ENCODE measurements around the gene ALKBH3. TPM values are rescaled to one million over a fixed set of nuclear protein-coding genes. Genes with fewer than 3 reads are reported as not detected.

ALKBH3 gene
- total and polyA plus RNA-seq, 2 donors (not counting 3 experiments of a cell fraction or from before 2014, with no cell fraction given) = 28.0 to 34.7 TPM

- H3K36me3 ChIP-seq (ENCODE audit: control insufficient read depth in 2 of 2, extremely low read depth in 1 of 2, insufficient read depth in 2 of 2, low read length in 2 of 2) = peaks cover 0 to 3% of the 10 kb centered on the region in 2 experiments
- no peaks in the 10 kb centered on the region for H3K9me1 ChIP-seq (replicated peaks; ENCODE audit: control insufficient read depth, extremely low read depth, insufficient read depth, low read length)
- H4K20me1 ChIP-seq (replicated peaks; ENCODE audit: control insufficient read depth, extremely low read depth, insufficient read depth, low read length) = no peaks in the 10 kb centered on the region
- DNase-seq (ENCODE audit: low read depth, low spot score) = no peak
- BruUV-seq (replicated peaks) = no TSS peak
- ChIA-PET CTCF (interaction anchor here (1.1 to 1.8 kb wide), 2 partner anchors 10 to 307 kb away, joined by 3 to 17 read pairs; no protein-coding TSS in a partner anchor), POLR2A (no interaction called here)
- peaks cover 14% of the 10 kb centered on the region for H3K4me1 ChIP-seq (ENCODE audit: control insufficient read depth, extremely low read depth, insufficient read depth, low read length)
- H2AFZ ChIP-seq (ENCODE audit: low read depth, low read length) = peak overlapping the region; percentile 90
- dilution Hi-C loops (cut with MboI; ENCODE audit: extremely low pct_ligation_motif_present, low sequenced_read_pairs) = no loop called here
- H3K9ac ChIP-seq (replicated peaks; ENCODE audit: extremely low read depth, insufficient read depth, low read length) = no peak overlapping the region
- TF ChIP-seq MYC (IDR thresholded peaks at IDR 0.05; ENCODE audit: low read depth, low read length) = no peak
- peak; percentile 45 for TF ChIP-seq EZH2 (IDR thresholded peaks at IDR 0.05; ENCODE audit: borderline replicate concordance, low read depth, low read length, severe bottlenecking)
- peak overlapping the region in 2 of 3 experiments; percentile 20 to 80 for H3K4me3 ChIP-seq (replicated peaks in 1 of 3; ENCODE audit: insufficient read depth in 1 of 3, low read depth in 1 of 3, low read length in 3 of 3)
- no peak overlapping the region for H3K27ac ChIP-seq (ENCODE audit: insufficient read depth, low read depth, low read length)
- H3K9me3 ChIP-seq (replicated peaks; ENCODE audit: control insufficient read depth, insufficient read depth, low read length) = no peaks in the 10 kb centered on the region
- no peak for FAIRE-seq
- intact Hi-C loops (cut with micrococcal nuclease) = no loop called here
- H3K27me3 ChIP-seq (ENCODE audit: control insufficient read depth in 2 of 2, insufficient read depth in 2 of 2, low read length in 2 of 2) = peaks cover 8 to 12% of the 10 kb centered on the region in 2 experiments
- peak overlapping the region; percentile 53 for H3K4me2 ChIP-seq (ENCODE audit: insufficient read depth, low read length)
- H3K79me2 ChIP-seq (ENCODE audit: control insufficient read depth, insufficient read depth, low read length) = peaks cover 8% of the 10 kb centered on the region
Observed at GRCh38 chr11:43879789-43880639, 617 bp upstream of the ALKBH3 start.

GRCh38 chr11:43892851-43893250 is 12.2 kb downstream of the ALKBH3 start:
- Histone ChIP-seq H4K20me1 (replicated peaks; ENCODE audit: control insufficient read depth, extremely low read depth, insufficient read depth, low read length) (no peaks in the 10 kb centered on the region), H3K9me3 (replicated peaks; ENCODE audit: control insufficient read depth, insufficient read depth, low read length) (no peaks in the 10 kb centered on the region), H3K4me1 (ENCODE audit: control insufficient read depth, extremely low read depth, insufficient read depth, low read length) (peaks cover 1% of the 10 kb centered on the region), H3K36me3 (ENCODE audit: control insufficient read depth in 2 of 2, extremely low read depth in 1 of 2, insufficient read depth in 2 of 2, low read length in 2 of 2) (peaks cover 8 to 13% of the 10 kb centered on the region in 2 experiments), H3K4me3 (replicated peaks in 1 of 3; ENCODE audit: insufficient read depth in 1 of 3, low read depth in 1 of 3, low read length in 3 of 3) (no peak overlapping the region), H3K79me2 (ENCODE audit: control insufficient read depth, insufficient read depth, low read length) (no peaks in the 10 kb centered on the region), H3K27me3 (ENCODE audit: control insufficient read depth in 2 of 2, insufficient read depth in 2 of 2, low read length in 2 of 2) (no peaks in the 10 kb centered on the region), H3K4me2 (ENCODE audit: insufficient read depth, low read length) (no peak overlapping the region), H2AFZ (ENCODE audit: low read depth, low read length) (no peak overlapping the region), H3K27ac (ENCODE audit: insufficient read depth, low read depth, low read length) (no peak overlapping the region), H3K9ac (replicated peaks; ENCODE audit: extremely low read depth, insufficient read depth, low read length) (no peak overlapping the region), H3K9me1 (replicated peaks; ENCODE audit: control insufficient read depth, extremely low read depth, insufficient read depth, low read length) (no peaks in the 10 kb centered on the region)
- CTCF ChIA-PET = interaction anchor here (1.1 to 6.8 kb wide), 5 partner anchors 13 to 202 kb away, joined by 3 to 352 read pairs (median 3); partner anchors contain the start of gene C11orf96
- intact Hi-C loops (cut with micrococcal nuclease) = no loop called here
- no TSS peak for BruUV-seq (replicated peaks)
- POLR2A ChIA-PET = no interaction called here
- dilution Hi-C loops (cut with MboI; ENCODE audit: extremely low pct_ligation_motif_present, low sequenced_read_pairs) = no loop called here
- DNase-seq (ENCODE audit: low read depth, low spot score) (no peak), FAIRE-seq (no peak)
- TF ChIP-seq JUN (IDR thresholded peaks at IDR 0.05; ENCODE audit: borderline replicate concordance, insufficient read depth, insufficient read length, low read depth) = no peak

Measured in endothelial cell of umbilical vein (primary cell).